Left forelimb (tissue), 1 donor: Measurements from ENCODE around the gene DEFB118.
"Not testable (repeated sequence)": the region's sequence is repeated elsewhere in the genome, so short reads cannot be mapped to it uniquely, and the experiment has no call there.

Experiments used
- DNase-seq: peaks from one replicate; pipeline ENCODE4 v3.0.0-alpha.2; 2018; ENCODE audit warnings: low spot score

The DEFB118 gene, protein sequence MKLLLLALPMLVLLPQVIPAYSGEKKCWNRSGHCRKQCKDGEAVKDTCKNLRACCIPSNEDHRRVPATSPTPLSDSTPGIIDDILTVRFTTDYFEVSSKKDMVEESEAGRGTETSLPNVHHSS

DNA sequence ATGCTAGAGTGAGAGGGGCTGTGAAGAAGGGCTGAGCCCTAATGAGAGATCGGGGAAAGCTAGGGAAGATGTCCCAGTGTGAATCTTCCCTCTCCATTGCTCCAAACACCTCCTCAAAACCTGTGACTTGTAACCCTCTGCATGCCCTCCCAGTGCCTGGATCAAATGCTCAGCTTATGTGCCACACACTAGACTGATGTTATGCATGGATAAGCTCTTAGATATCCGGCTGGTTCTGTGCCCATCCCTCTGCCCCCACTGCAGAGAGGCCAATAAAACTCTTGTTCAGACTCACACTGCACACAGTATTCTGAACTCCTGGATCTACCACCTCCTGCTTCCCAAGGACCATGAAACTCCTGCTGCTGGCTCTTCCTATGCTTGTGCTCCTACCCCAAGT is at the start of gene DEFB118:
DEFB118 (plus strand) TSS at position 301 of the 400 bp plus-strand sequence; CDS start at position 351, 50 bp downstream.
- DNase-seq, result no peak

DNA sequence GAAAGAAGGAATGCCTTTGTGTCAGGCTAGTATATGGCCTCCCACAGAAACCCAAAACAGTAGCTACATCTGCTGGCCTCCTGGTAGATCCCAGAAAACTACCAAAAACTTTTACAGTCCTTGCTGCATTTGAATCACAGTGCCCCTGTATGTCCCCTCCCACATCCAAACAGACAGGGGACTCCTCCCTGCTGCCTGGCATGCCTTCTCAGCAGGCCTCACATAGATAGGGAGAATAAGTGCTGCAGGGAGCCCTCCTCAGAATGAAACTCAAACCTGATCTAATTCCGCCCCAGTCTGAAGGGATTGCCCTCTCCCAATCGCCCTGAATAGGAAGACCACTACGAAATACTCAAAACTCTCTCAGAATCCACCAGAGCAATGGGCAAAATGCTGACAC is 45.9 kb upstream of the DEFB118 start:
- DNase-seq, result no peak

DNA sequence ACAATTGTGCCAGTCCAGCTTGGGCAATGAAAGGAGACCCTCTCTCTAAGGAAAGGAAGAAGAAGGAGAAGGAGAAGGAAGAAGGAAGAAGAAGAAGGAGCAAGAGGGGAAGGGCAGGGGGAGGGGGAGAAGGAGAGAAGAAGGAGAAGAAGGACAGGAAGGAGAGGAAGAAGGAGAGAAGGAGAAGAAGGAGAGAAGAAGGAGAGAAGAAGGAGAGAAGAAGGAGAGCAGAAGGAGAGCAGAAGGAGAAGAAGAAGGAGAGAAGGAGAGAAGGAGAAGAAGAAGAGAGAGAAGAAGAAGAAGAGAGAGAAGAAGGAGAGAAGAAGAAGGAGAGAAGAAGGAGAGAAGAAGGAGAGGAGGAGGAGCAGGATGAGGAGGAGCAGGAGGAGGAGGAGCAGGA is 37.5 kb upstream of the DEFB118 start:
- no peak for DNase-seq

DNA sequence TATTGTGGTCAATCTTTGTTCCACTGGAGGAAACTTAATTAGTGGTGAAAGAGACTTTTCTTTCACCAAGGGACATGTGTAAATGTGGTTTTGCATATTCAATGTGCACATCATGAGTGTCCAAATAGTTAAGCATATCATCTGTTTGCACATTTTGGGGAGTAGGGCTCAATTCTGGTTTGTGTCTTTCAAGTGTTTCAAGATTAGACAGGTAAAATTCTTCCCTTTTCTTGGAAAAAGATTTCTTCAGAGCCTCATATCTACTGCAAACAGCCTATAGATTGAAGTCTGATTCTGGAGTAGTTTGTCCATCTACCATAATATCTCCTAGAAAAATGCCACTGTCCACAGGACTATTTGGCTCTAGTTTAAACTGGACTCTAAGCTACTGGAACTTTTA is 26.9 kb upstream of the DEFB118 start:
- no peak for DNase-seq

DNA sequence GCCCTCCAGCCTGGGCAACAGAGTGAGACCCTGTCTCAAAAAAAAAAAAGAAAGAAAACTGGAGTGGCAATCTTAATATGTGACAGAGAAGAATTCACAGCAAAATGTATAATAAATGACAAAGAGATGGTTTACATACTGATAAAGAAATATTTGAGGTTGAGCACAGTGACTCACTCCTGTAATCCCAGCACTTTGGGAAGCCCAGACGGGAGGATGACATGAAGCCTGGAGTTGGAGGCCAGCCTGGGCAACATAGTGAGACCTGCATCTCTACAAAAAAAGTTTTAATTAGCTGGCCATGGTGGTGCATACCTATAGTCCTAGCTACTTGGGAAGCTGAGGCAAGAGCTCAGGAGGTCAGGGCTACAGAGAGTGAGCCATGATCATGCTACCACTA is 12.4 kb upstream of the DEFB118 start:
- DNase-seq, result no peak

DNA sequence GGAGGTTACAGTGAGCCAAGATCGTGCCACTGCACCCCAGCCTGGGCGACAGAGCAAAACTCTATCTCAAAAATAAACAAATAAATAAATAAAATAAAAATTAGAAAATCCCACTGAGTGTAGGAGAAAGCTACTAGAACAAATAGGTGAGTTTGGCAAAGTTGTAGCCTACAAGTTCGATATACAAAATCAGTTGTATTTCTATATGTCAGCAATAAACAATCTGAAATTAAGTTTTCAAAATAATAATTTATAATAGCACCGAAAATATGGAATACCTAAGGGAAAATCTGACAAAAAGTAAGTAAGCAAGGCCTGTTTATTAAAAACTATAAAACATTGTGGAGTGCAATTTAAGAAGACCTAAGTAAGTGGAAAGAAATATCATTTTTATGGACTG is 5.1 kb upstream of the DEFB118 start:
- DNase-seq, result no peak

DNA sequence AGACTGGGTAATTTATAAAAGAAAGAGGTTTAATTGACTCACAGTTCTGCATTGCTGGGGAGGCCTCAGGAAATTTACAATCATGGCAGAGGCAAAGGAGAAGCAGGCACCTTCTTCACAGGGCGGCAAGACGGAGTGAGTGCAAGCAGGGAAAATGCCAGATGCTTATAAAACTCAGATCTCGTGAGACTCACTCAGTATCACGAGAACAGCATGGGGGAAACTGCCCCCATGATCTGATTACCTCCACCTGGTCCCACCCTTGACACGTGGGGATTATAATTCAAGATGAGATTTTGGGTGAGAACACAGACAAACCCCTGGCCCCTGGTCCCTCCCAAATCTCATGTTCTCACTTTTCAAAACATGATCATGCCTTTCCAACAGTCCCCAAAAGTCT is 4.1 kb upstream of the DEFB118 start:
- not testable (repeated sequence) for DNase-seq

DNA sequence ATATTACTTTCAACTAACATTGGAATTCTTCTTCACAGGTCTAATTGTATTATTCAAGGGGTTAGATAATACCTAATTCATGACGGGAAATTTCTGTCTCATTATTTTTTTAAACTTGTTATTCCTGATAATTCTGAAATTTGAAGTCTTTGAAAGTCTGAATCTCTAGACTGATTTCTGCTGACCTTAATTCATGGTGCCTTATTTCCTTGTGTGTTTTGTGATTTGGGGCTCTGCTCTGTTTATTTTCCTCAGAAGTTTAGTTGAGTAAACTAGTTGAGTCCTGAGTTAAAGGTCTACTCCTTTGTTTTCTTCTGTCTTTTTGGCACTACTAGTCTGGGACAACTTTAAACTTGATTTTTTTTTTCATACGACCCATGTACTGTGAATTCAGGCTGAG is 5.9 kb downstream of the DEFB118 start:
- no peak for DNase-seq

DNA sequence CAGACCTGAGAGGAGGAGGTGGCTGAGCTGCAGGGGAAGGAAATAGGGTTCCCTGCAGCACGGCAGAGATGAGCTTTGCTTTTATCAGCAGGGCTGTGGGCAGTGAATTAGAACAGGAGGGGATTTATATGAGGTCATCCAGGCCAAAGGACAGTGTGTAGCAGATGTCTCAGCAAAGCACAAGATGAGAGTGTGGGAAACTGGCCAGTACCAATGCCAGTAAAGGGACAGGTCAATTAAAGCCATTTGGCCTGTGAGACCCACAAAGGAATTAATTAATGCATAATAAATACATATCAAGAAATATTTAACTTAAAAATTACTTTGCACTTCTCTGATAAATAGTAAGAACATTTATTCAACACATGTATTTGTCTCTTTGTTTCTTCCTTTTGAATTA is 22.1 kb downstream of the DEFB118 start, which contains the start of gene DEFB119:
DEFB119 (minus strand) TSS at position 101 of the 400 bp plus-strand sequence. CDS start 107 bp downstream, outside the sequence.
- no peak for DNase-seq

DNA sequence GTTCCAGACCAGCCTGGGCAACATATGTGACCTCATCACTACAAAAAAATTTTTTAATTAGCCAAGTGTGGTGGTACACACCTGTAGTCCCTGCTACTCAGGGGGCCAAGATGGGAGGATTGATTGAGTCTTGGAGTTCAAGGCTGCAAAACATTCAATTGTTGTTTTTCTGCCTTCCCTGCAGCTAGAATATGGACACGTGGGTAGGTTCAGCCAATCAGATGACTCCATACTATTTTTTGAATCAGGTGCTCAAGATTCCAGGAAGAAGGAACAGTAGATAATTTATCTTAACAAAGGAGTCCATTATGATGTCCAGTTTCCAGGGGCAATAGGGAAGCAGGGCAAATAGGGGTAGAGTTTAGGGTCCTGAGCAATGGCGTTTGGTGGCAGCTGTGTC is 24.4 kb downstream of the DEFB118 start:
- no peak for DNase-seq

DNA sequence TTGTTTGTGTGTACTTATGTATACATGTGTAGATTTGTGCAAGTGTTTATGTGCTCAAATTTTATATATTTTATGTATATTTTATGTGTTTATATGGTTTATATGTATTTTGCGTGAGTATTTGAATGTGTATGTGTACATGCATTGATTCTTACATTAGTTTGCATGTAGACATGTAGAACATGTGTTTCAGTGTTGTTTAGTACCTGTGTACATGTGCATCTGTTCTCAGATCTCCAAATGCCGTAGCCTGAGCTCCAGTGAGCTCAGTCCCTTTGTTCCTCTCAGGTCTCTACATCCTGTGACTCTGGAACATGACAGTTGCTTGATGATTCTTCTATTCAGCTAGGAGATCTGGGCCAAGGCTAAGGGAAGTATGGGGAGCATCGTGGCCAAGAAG is 26.5 kb downstream of the DEFB118 start:
- DNase-seq, result no peak

DNA sequence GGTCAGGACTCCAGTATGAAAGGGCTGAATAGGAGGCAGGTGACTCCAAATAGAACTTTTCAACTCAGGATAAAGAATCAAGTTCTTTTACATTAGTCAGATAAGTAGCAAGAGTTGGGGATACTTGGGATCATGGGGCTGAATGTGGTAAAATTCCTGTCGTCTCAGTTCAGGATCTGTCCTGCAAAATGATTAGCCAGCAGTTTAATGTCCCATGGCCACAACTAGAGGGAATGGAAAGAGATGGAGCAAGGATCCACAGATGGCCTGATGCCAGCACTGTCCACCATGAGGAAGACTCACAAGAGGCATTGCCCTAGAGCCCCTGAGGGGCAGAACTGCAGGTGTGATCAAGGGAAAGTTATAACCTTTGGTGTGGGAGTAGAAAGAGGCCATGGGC is 35.5 kb downstream of the DEFB118 start:
- no peak for DNase-seq

DNA sequence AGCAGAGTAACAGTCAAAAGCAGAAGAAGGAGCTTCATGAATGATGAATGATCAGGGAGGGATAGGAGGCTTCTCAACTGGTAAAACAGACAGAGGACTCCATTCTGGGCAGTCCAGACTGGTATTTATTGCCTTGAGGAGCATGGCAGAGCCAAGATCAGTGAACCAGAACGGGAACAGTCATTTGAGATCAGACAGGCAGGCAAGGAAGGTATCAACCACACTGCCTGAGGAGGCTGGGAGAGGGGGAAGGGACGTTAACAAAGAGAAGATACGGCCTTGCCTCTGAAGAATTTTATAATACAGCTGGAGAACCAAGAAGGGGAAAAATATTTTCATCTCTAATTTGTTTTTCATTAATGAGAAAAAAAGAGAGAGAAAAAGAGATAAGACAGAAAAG is 37.7 kb downstream of the DEFB118 start, which contains the start of gene DEFB121:
DEFB121 (minus strand) TSS at position 101 of the 400 bp plus-strand sequence; CDS start at position 38, 63 bp downstream.
- DNase-seq, result no peak

DNA sequence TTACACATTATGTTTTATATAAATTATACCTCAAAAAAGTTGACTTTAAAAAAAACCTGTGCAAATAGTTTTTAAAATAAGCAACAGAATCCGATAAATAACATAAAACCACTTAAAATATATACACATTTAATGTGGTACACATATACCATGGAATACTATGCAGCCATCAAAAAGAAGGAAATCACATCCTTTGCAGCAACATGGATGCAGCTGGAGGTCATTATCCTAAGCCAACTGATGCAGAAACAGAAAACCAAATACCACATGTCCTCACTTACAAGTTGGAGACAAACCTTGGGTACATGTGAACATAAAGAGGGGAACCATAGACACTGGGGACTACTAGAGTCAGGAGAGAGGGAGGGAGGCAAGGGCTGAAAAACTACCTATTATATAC is 41.6 kb downstream of the DEFB118 start:
- DNase-seq, result no peak

DNA sequence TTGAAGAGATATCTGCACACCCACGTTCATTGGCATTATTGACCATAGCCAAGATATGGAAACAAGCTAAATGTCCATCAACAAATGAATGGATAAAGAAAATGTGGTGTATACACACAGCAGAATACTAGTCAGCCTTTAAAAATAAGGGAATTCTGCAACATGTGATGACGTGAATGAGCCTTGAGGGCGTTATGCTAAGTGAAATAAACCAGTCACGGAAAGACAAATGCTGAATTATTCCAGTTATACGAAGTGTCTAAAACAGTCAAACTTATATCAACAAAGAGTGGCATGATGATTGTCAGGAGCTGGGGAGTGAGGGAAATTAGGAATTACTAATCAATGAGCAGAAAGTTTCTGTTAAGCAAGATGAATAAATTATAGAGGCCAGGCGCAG is 46.0 kb downstream of the DEFB118 start:
- DNase-seq, result no peak

DNA sequence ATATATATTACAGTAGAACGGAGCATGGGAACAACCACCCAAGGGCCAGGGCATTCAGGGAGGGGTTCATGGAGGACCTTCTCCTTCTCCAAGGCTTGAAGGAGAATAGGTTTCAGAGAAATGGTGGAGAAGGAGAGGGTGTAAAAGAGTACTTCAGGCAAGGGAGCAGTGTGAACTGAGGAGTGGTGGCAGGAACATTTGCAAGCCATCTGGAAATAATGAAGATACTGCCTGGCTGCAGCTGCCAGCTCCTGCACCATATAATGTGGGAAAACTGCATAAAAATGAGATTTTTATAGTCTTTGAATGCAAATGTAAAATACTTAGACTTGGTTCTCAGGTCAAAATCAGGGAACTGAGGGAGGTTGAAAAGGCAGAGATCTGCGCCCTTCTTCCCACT is 47.3 kb downstream of the DEFB118 start:
- DNase-seq, result no peak

DNA sequence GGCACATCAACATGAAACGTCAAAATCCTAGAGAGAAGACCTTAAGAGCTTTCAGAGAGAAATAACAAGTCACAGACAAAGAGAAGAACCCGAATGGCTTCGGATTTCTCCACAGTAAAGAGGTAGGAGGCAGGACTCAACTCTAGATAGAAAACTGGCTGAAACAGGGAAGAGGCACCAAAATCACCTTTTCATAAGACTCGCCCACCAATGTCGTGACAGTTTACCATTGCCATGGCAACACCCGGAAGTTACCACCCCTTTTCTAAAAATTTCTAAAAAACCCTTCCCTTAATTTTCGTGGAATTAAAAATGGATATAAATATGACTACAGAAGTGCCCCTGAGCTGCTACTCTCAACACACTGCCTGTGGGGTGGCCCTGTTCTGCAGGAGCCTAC is 49.9 kb downstream of the DEFB118 start:
- DNase-seq, result no peak
